PFSK-1 (cell line): ENCODE results near the gene HDAC2. TPM values are rescaled to one million over a fixed set of nuclear protein-coding genes. Genes with fewer than 3 reads are reported as not detected.

Source experiments
- FOXP2 ChIP-seq: optimal IDR thresholded peaks from 2 replicates; pipeline ENCODE3; 2011; ENCODE audit warnings: borderline replicate concordance, control low read depth, inconsistent platforms; ENCODE audit not compliant: insufficient read depth; ENCODE audit errors: extremely low read length, extremely low read depth
- POLR2AphosphoS5 ChIP-seq: IDR thresholded peaks from 2 replicates; pipeline ENCODE4 v1.6.1; 2012; ENCODE audit warnings: low read depth, mild to moderate bottlenecking, control low read depth, low read length, moderate library complexity
- REST ChIP-seq, 2 experiments: IDR thresholded peaks; 2 replicates each; pipeline versions ENCODE4 v1.6.1 to v1.8.0; 2011 to 2012; ENCODE audit warnings: low read depth in 2 of 2, low read length in 2 of 2, control low read depth in 1 of 2, inconsistent platforms in 1 of 2, mild to moderate bottlenecking in 1 of 2, moderate library complexity in 1 of 2; ENCODE audit not compliant: insufficient read depth in 1 of 2
- SIN3A ChIP-seq: IDR thresholded peaks from 2 replicates; pipeline ENCODE4 v1.6.1; 2012; ENCODE audit warnings: mild to moderate bottlenecking, low read length, moderate library complexity, borderline replicate concordance; ENCODE audit not compliant: insufficient read depth
- TAF1 ChIP-seq: IDR thresholded peaks from 2 replicates; pipeline ENCODE4 v1.6.1; 2012; ENCODE audit warnings: low read length, control low read depth, borderline replicate concordance; ENCODE audit not compliant: insufficient read depth
- polyA plus RNA-seq: library from polyadenylated mRNA; unstranded; fragments of >200 nt; gene quantifications from one replicate; pipeline ENCODE4 v1.2.1, GENCODE V29; 2012; ENCODE audit warnings: low read depth, missing spikeins; ENCODE audit not compliant: insufficient read length

HDAC2 gene
- polyA plus RNA-seq, result 193 TPM

- TF ChIP-seq TAF1 (peak; percentile 78; the same call in 1 of the 2 replicates), REST (IDR thresholded peaks at IDR 0.05; ENCODE audit: insufficient read depth in 1 of 2, low read depth in 2 of 2, low read length in 2 of 2) (peak; percentile 19 to 69; a peak in 2 of 4 replicates), POLR2AphosphoS5 (peak; percentile 82), FOXP2 (peak; percentile 90), SIN3A (peak; percentile 86)
Observed at GRCh38 chr6:113970805-113971676, at the start of gene HDAC2. HDAC2 (minus strand) TSS chr6:113971148; CDS start chr6:113970908, 240 bp downstream.

GRCh38 chr6:114020196-114020595 lies 49.2 kb upstream of the HDAC2 start:
- TF ChIP-seq SIN3A (no peak), REST (IDR thresholded peaks at IDR 0.05; ENCODE audit: insufficient read depth in 1 of 2, low read depth in 2 of 2, low read length in 2 of 2) (no peak), FOXP2 (no peak), POLR2AphosphoS5 (no peak), TAF1 (no peak)

GRCh38 chr6:114010540-114010939 lies 39.6 kb upstream of the HDAC2 start:
- TF ChIP-seq REST (IDR thresholded peaks at IDR 0.05; ENCODE audit: insufficient read depth in 1 of 2, low read depth in 2 of 2, low read length in 2 of 2) (no peak), POLR2AphosphoS5 (no peak), FOXP2 (no peak), SIN3A (no peak), TAF1 (no peak)

- no peak for TF ChIP-seq REST (IDR thresholded peaks at IDR 0.05; ENCODE audit: insufficient read depth in 1 of 2, low read depth in 2 of 2, low read length in 2 of 2)
- no peak for TF ChIP-seq TAF1
- no peak for TF ChIP-seq POLR2AphosphoS5
- TF ChIP-seq FOXP2, result no peak
- no peak for TF ChIP-seq SIN3A
Observed at GRCh38 chr6:114009192-114009591, 38.2 kb upstream of the HDAC2 start.
